Upper lobe of left lung (tissue), 6 donors: ENCODE measurements around the gene LRRC31. TPM values are rescaled to one million over a fixed set of nuclear protein-coding genes. Genes with fewer than 3 reads are reported as not detected.

Experiments used
- ATAC-seq, 2 donors: fragments of 200-7000 bp; cut with Tn5 transposase; one replicate each; pipeline ENCODE4 v1.9.1; 2022; ENCODE audit warnings: mild to moderate bottlenecking in 2 of 2, moderate library complexity in 2 of 2; ENCODE audit not compliant: low FRiP score in 2 of 2
- DNase-seq, 2 donors: peaks; one replicate each; pipeline ENCODE4 v3.0.0-alpha.2; 2019 to 2020
- H3K27ac ChIP-seq, 4 donors: fragments of 200-600 bp; sonication (generic); one replicate each; pipeline ENCODE4 v1.5.1; 2016 to 2019
- H3K27me3 ChIP-seq, 4 donors: fragments of 200-600 bp; sonication (generic); one replicate each; pipeline ENCODE4 v1.5.1; 2017 to 2019
- H3K36me3 ChIP-seq, 4 donors: fragments of 200-600 bp; sonication (generic); one replicate each; pipeline ENCODE4 v1.5.1; 2016 to 2019
- H3K4me1 ChIP-seq, 4 donors: fragments of 200-600 bp; sonication (generic); one replicate each; pipeline ENCODE4 v1.5.1; 2018 to 2019
- H3K4me3 ChIP-seq, 4 donors: fragments of 200-600 bp; sonication (generic); one replicate each; pipeline ENCODE4 v1.5.1; 2017 to 2019; ENCODE audit warnings: mild to moderate bottlenecking in 2 of 4, moderate library complexity in 1 of 4
- H3K9me3 ChIP-seq, 4 donors: fragments of 200-600 bp; sonication (generic); one replicate each; pipeline ENCODE4 v1.5.1; 2018 to 2019
- CTCF ChIP-seq, 6 experiments: fragments of 450-650 bp in 4 of 6; fragments of 200-600 bp in 2 of 6; sonication (generic) in 2 of 6; IDR thresholded peaks; one replicate each; pipeline ENCODE4 v1.5.1; 2016 to 2019; ENCODE audit warnings: antibody characterized with exemption in 6 of 6
- EP300 ChIP-seq, 4 donors: sonication (generic); formaldehyde crosslinking; IDR thresholded peaks; one replicate each; pipeline ENCODE4 v1.5.1; 2017; ENCODE audit warnings: antibody characterized with exemption in 4 of 4, control low read depth in 2 of 4
- POLR2A ChIP-seq, 4 donors: fragments of 450-650 bp; IDR thresholded peaks; one replicate each; pipeline ENCODE4 v1.5.1; 2016 to 2017; ENCODE audit warnings: antibody characterized with exemption in 4 of 4, mild to moderate bottlenecking in 2 of 4
- POLR2AphosphoS5 ChIP-seq, 2 donors: sonication (generic); formaldehyde crosslinking; IDR thresholded peaks; one replicate each; pipeline ENCODE4 v1.5.1; 2017; ENCODE audit warnings: antibody characterized with exemption in 2 of 2
- WGBS, 2 donors: methylation state at CpG; one replicate each; pipeline ENCODE4 v1.1.5; 2017 to 2018; 5-methylcytosine and 5-hydroxymethylcytosine counted together
- total RNA-seq, 6 donors: library from RNA; depleted of rRNA in 4 of 6; stranded (reverse); fragments of >200 nt in 4 of 6; gene quantifications; one replicate each; pipeline versions ENCODE4 v1.1.0 to v1.2.1, GENCODE V29; 2016 to 2021
- donor health status: DM: no; HTN: no; CAD: no; lungs with moderate emphysema.
- donor health status: DM: no; HTN: yes; CAD: no; lungs with severe emphysema.

The LRRC31 gene
- total RNA-seq, 6 donors from 2014 or later, result 0.34 to 5.6 (median 1.3) TPM

DNA sequence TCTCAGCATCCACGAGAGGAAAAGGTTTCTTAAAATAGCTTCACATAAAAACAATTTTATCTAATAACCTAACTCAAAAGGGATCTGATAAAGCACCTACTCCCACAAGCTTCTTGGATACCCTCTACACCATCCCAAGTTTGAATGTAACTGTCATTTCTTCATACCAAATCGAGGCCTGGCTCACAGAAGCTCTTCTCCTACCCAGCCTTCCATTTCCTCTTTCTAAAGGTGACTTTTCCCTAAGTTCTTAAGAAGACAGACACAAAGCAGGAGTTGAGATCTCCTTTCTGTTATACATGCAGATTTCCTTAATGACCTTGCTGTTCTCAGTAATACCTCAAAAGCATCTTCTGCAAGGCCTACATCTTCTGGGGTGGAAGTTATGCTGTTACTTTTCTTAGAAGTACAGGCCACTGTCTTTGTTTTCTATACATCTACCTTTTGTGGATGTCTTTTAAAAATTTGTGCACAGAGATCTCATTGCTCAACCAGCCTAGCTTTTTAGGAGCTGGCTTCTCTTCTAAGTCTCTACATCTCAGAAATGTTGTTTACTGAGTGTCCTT is 60.4 kb downstream of the LRRC31 start:
- DNase-seq (no peak), ATAC-seq (no peak)
- TF ChIP-seq POLR2A (IDR thresholded peaks at IDR 0.05) (no peak), CTCF (IDR thresholded peaks at IDR 0.05) (no peak), POLR2AphosphoS5 (IDR thresholded peaks at IDR 0.05) (no peak), EP300 (IDR thresholded peaks at IDR 0.05) (no peak)
- whole genome bisulfite sequencing, 2 donors, result 45 to 46% methylated on average over 2 of the region's 2 CpGs
- Histone ChIP-seq H3K9me3 (no peaks in the 10 kb centered on the region), H3K36me3 (no peaks in the 10 kb centered on the region), H3K4me1 (peaks cover 9 to 26% (median 26%) of the 10 kb centered on the region in 4 donors), H3K27ac (no peak overlapping the region), H3K4me3 (no peak overlapping the region), H3K27me3 (no peaks in the 10 kb centered on the region)

GRCh38 chr3:169804681-169805080 is 65.1 kb downstream of the LRRC31 start:
- 88 to 92% methylated on average over 3 of the region's 3 CpGs for WGBS, 2 donors
- Histone ChIP-seq H3K27ac (no peak overlapping the region), H3K4me1 (no peaks in the 10 kb centered on the region), H3K4me3 (no peak overlapping the region), H3K27me3 (no peaks in the 10 kb centered on the region), H3K36me3 (no peaks in the 10 kb centered on the region), H3K9me3 (no peaks in the 10 kb centered on the region)
- DNase-seq (no peak), ATAC-seq (no peak)
- TF ChIP-seq POLR2AphosphoS5 (IDR thresholded peaks at IDR 0.05), result no peak
- TF ChIP-seq CTCF (IDR thresholded peaks at IDR 0.05), result no peak
- no peak for TF ChIP-seq POLR2A (IDR thresholded peaks at IDR 0.05)
- no peak for TF ChIP-seq EP300 (IDR thresholded peaks at IDR 0.05)

GRCh38 chr3:169792359-169792758 is 77.4 kb downstream of the LRRC31 start:
- H3K4me3 ChIP-seq, result no peak overlapping the region

DNA sequence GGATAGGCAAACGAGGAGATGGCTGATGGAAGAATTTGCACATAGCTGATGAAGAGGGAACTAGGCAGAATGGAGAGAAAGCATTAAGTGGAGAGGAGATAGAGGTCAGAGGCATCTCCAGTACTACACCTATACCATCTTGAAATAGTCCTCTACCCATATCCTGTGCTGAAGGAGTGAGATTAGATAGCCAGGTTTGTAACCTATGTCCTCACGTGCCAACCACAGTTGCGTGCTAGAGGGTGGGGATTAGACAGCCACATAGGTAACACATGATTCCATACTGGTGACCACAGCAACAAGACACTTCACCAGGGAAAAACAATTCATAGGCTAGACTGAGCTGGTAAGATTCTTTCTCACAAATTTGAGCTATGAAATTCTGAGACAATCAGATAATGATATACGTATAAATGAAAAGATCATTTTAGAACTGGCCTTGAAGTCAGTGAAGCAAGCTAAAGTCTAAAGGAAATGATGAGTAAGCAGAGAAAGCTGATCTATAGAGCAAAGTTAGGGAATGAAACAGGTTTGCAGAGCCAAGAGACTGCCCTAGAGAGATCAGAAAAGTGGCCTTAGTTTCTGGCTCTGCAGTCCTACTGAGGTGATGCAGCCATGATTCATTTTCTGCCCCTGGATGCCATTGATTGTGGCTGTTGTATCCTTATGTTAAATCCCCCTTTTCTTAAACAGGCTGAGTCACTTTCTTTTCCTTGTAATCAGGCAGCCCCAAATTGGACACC is 78.9 kb downstream of the LRRC31 start:
- H3K9me3 ChIP-seq, result no peaks in the 10 kb centered on the region
- ATAC-seq, result no peak
- no peak for TF ChIP-seq CTCF (IDR thresholded peaks at IDR 0.05)
- TF ChIP-seq POLR2A (IDR thresholded peaks at IDR 0.05), result no peak
- no peak for TF ChIP-seq EP300 (IDR thresholded peaks at IDR 0.05)
- no peak for TF ChIP-seq POLR2AphosphoS5 (IDR thresholded peaks at IDR 0.05)
- H3K27ac ChIP-seq, result no peak overlapping the region
- 88% methylated on average over 4 of the region's 4 CpGs for WGBS, 2 donors
- H3K36me3 ChIP-seq, result peaks cover 10 to 54% (median 14%) of the 10 kb centered on the region in 4 donors
- no peaks in the 10 kb centered on the region for H3K27me3 ChIP-seq
- no peak for DNase-seq
- no peaks in the 10 kb centered on the region for H3K4me1 ChIP-seq
- H3K4me3 ChIP-seq, result no peak overlapping the region

More at GRCh38 chr3:169792359-169792758, 77.4 kb downstream of the LRRC31 start:
- Histone ChIP-seq H3K27ac (no peak overlapping the region), H3K9me3 (no peaks in the 10 kb centered on the region), H3K36me3 (peaks cover 0 to 42% (median 4%) of the 10 kb centered on the region in 4 donors), H3K27me3 (no peaks in the 10 kb centered on the region), H3K4me1 (no peaks in the 10 kb centered on the region)
- TF ChIP-seq POLR2A (IDR thresholded peaks at IDR 0.05) (no peak), POLR2AphosphoS5 (IDR thresholded peaks at IDR 0.05) (no peak), EP300 (IDR thresholded peaks at IDR 0.05) (no peak), CTCF (IDR thresholded peaks at IDR 0.05) (no peak)
- 100% methylated on average over 1 of the region's 1 CpG for WGBS, 2 donors
- no peak for ATAC-seq
- no peak for DNase-seq
